HepG2 (cell line): ENCODE results near the gene CAT. TPM values are rescaled to one million over a fixed set of nuclear protein-coding genes. Genes with fewer than 3 reads are reported as not detected.

Experiments used
- ATAC-seq: fragments of 200-7000 bp; cut with Tn5 transposase; 3 replicates; pipeline ENCODE4 v1.9.1; 2020; ENCODE audit warnings: mild to moderate bottlenecking, moderate library complexity
- BruUV-seq: library from RNA; stranded (reverse); fragments of 400-500 nt; replicated peaks from 2 replicates; lab custom pipeline; 2021; lab: Mats Ljungman, UMichigan
- CTCF ChIA-PET: fragments of 300-600 bp; formaldehyde crosslinking; extraction: SDS; loops from one replicate; lab custom pipeline; 2021; ENCODE audit warnings: low total read pairs, inconsistent platforms, low intra/inter-chr PET ratio; lab: Yijun Ruan, JAX
- POLR2A ChIA-PET: fragments of 350-600 bp; sonication (Branson Sonifier 250); formaldehyde crosslinking; loops from one replicate; lab custom pipeline; 2020; ENCODE audit warnings: antibody characterized with exemption, inconsistent platforms; lab: Yijun Ruan, JAX
- DNase-seq: peaks from one replicate; pipeline ENCODE4 v3.0.0-alpha.2; 2015; ENCODE audit warnings: low spot score
- FAIRE-seq: peaks from 3 replicates; lab custom pipeline; 2011; peaks lifted over from hg19 to GRCh38; lab: Jason Lieb, UNC
- H2AFZ ChIP-seq: one replicate; pipeline ENCODE4 v1.6.1; 2011; ENCODE audit warnings: low read length, inconsistent platforms
- H3K27ac ChIP-seq: fragments of 300-600 bp; 3 replicates; pipeline ENCODE4 v1.8.0; 2011; ENCODE audit warnings: mixed run types, mild to moderate bottlenecking, mixed read lengths, low read length, inconsistent platforms; ENCODE audit not compliant: insufficient read depth; ENCODE audit errors: extremely low read length
- H3K27me3 ChIP-seq, 2 experiments: fragments of 200-600 bp in 1 of 2; 2 replicates in 1 of 2; 3 replicates in 1 of 2; pipeline versions ENCODE4 v1.6.0 to v1.8.0; 2011; ENCODE audit warnings: low read length in 2 of 2, mild to moderate bottlenecking in 2 of 2, moderate library complexity in 2 of 2, inconsistent platforms in 1 of 2; ENCODE audit not compliant: insufficient read depth in 2 of 2, control insufficient read depth in 1 of 2
- H3K36me3 ChIP-seq, 2 experiments: fragments of 200-600 bp in 1 of 2; replicated peaks in 1 of 2; 2 replicates in 1 of 2; 3 replicates in 1 of 2; pipeline versions ENCODE4 v1.5.1 to v1.8.0; 2011; ENCODE audit warnings: low read length in 2 of 2, inconsistent platforms in 1 of 2; ENCODE audit not compliant: insufficient read depth in 2 of 2, control insufficient read depth in 1 of 2
- H3K4me1 ChIP-seq: 2 replicates; pipeline ENCODE4 v1.5.1; 2012; ENCODE audit warnings: low read length, inconsistent platforms; ENCODE audit not compliant: insufficient read depth
- H3K4me2 ChIP-seq: 2 replicates; pipeline ENCODE4 v1.6.0; 2011; ENCODE audit warnings: low read depth, low read length, inconsistent platforms
- H3K4me3 ChIP-seq, 3 experiments: fragments of 200-600 bp in 1 of 3; sonication (generic), shearing (Covaris generic) in 1 of 3; replicated peaks in 1 of 3; 2 replicates each; pipeline ENCODE4 v1.5.1; 2011 to 2016; ENCODE audit warnings: low read length in 3 of 3, inconsistent platforms in 2 of 3, low read depth in 2 of 3, mild to moderate bottlenecking in 2 of 3, control low read depth in 1 of 3, mixed read lengths in 1 of 3; ENCODE audit not compliant: insufficient read depth in 1 of 3
- H3K79me2 ChIP-seq: one replicate; pipeline ENCODE4 v1.6.1; 2011; ENCODE audit warnings: low read length, inconsistent platforms; ENCODE audit not compliant: insufficient read depth
- H3K9ac ChIP-seq: 2 replicates; pipeline ENCODE4 v1.6.0; 2011; ENCODE audit warnings: mild to moderate bottlenecking, low read depth, low read length, inconsistent platforms; ENCODE audit not compliant: insufficient read depth
- H3K9me3 ChIP-seq: 2 replicates; pipeline ENCODE4 v1.5.1; 2012; ENCODE audit warnings: mild to moderate bottlenecking, low read length
- H4K20me1 ChIP-seq: 2 replicates; pipeline ENCODE4 v1.6.0; 2011; ENCODE audit warnings: inconsistent platforms, mild to moderate bottlenecking, low read length, moderate library complexity; ENCODE audit not compliant: insufficient read depth
- PHF8 ChIP-seq: sonication (generic); formaldehyde crosslinking; IDR thresholded peaks from 2 replicates; pipeline ENCODE4 v1.5.0; 2020; ENCODE audit warnings: missing genetic modification reagents
- ZNF274 ChIP-seq: sonication (generic); formaldehyde crosslinking; IDR thresholded peaks from 2 replicates; pipeline ENCODE4 v1.5.1; 2020; ENCODE audit warnings: mild to moderate bottlenecking, missing genetic modification reagents
- ZNF7 ChIP-seq: IDR thresholded peaks from 2 replicates; pipeline ENCODE4 v1.6.1; 2016; ENCODE audit warnings: missing biosample characterization, missing genetic modification reagents
- WGBS: methylation state at CpG from one replicate; pipeline ENCODE4 v1.1.6; 2017; ENCODE audit warnings: low lambda C conversion rate; 5-methylcytosine and 5-hydroxymethylcytosine counted together
- in situ Hi-C: cut with HindIII; loops from 2 replicates; pipeline ENCODE4 v1.10.0; 2017; ENCODE audit warnings: low pct_unique_long_range_greater_than_20kb; ENCODE audit not compliant: extremely low pct_ligation_motif_present
- intact Hi-C: fragments of 100-400 bp; cut with micrococcal nuclease; formaldehyde crosslinking; loops from one replicate; pipeline ENCODE4 v1.10.0; 2022; ENCODE audit not compliant: unreplicated experiment
- polyA plus RNA-seq, 8 experiments: library from polyadenylated mRNA; depleted of rRNA in 3 of 8; stranded (reverse) in 7 of 8; unstranded in 1 of 8; fragments of >200 nt; fragmentation: Illumina TruSeq in 4 of 8; extraction: Trizol in 4 of 8; gene quantifications; 2 replicates each; pipeline versions ENCODE4 v1.2.1 to v1.2.3, GENCODE V29; 2011 to 2016; ENCODE audit warnings: low read depth in 4 of 8, missing spikeins in 1 of 8, mixed read lengths in 1 of 8; ENCODE audit not compliant: insufficient read depth in 1 of 8
- total RNA-seq, 5 experiments: library from RNA; depleted of rRNA; stranded (reverse); fragments of >200 nt; fragmentation: Illumina TruSeq; extraction: Trizol; gene quantifications; 2 replicates each; pipeline ENCODE4 v1.2.3, GENCODE V29; 2016; ENCODE audit warnings: low read depth in 1 of 5

CAT gene
- total and polyA plus RNA-seq, 2 of the 13 experiments (the other 11 are each of a cell fraction or from before 2014, with no cell fraction given) = 107 to 136 TPM

- in situ Hi-C loops = no loop called here
- no peaks in the 10 kb centered on the region for H3K9me3 ChIP-seq
- H3K36me3 ChIP-seq = no peaks in the 10 kb centered on the region; a peak in 2 of 5 replicates
- H3K4me1 ChIP-seq = peaks cover 48% of the 10 kb centered on the region
- no peak for ATAC-seq
- peaks cover 4% of the 10 kb centered on the region for H4K20me1 ChIP-seq
- H3K9ac ChIP-seq = no peak overlapping the region
- POLR2A ChIA-PET = interaction anchor here (2.7 kb wide), 1 partner anchor 78 kb away, joined by 6 read pairs; no protein-coding TSS in a partner anchor
- TF ChIP-seq ZNF274 (CRISPR knock-in tag) = no peak
- TF ChIP-seq ZNF7 (CRISPR knock-in tag) = peak; percentile 91
- TF ChIP-seq, all 625 proteins: peak for 1
- intact Hi-C loops = no loop called here
- H3K4me2 ChIP-seq = peak overlapping the region; percentile 30; the same call in 1 of the 2 replicates
- no peak for DNase-seq
- CTCF ChIA-PET = no interaction called here
- no peak overlapping the region for H3K27ac ChIP-seq
- no peak for FAIRE-seq
- no TSS peak for BruUV-seq
- H3K27me3 ChIP-seq = no peaks in the 10 kb centered on the region; a peak in 1 of 5 replicates
- H2AFZ ChIP-seq = no peak overlapping the region
- no peak overlapping the region for H3K4me3 ChIP-seq
- peaks cover 70% of the 10 kb centered on the region for H3K79me2 ChIP-seq
These were observed 3.1 kb downstream of the CAT start for GRCh38 chr11:34441814-34442213.

DNA sequence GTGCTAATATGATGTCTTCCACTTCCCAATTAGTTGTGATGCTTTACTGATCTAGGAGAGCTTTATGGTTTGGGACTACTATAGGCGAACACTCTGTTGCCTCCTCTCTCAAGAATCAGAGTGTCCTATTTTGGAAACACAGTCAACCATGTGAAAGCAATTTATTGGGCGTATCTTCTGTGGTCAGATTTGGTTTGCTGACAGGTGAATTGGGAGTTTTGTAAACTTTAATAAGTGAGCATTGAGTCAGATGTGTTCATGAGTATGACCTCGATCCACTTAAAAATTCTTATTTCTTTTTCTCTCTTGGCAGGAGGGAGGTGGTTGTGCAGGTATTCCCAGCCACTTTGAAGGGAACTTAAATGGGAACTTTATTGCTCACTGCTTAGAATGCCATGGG is 4.4 kb downstream of the CAT start:
- Histone ChIP-seq H3K9me3 (no peaks in the 10 kb centered on the region), H3K4me1 (peaks cover 44% of the 10 kb centered on the region)
- ATAC-seq = no peak
- POLR2A ChIA-PET = no interaction called here
- no peak for FAIRE-seq
- in situ Hi-C loops = no loop called here
- no peak for TF ChIP-seq PHF8 (CRISPR knock-in tag)
- TF ChIP-seq, all 625 proteins: peak for 0
- H3K27ac ChIP-seq = no peak overlapping the region
- no peaks in the 10 kb centered on the region; a peak in 1 of 5 replicates for H3K27me3 ChIP-seq
- 94% methylated on average over 3 of the region's 3 CpGs for WGBS
- no peak overlapping the region for H2AFZ ChIP-seq
- no peak overlapping the region for H3K9ac ChIP-seq
- CTCF ChIA-PET = no interaction called here
- H4K20me1 ChIP-seq = peaks cover 4% of the 10 kb centered on the region
- intact Hi-C loops = no loop called here
- H3K36me3 ChIP-seq = peaks cover 0 to 2% of the 10 kb centered on the region in 2 experiments; a peak in 2 of 5 replicates
- H3K79me2 ChIP-seq = peaks cover 84% of the 10 kb centered on the region
- H3K4me2 ChIP-seq = no peak overlapping the region
- H3K4me3 ChIP-seq = no peak overlapping the region
- no peak for DNase-seq
- BruUV-seq = no TSS peak
